ENCODE measurements around the gene MVB12B. TPM values are rescaled to one million over a fixed set of nuclear protein-coding genes. Genes with fewer than 3 reads are reported as not detected.

Gene MVB12B
- total RNA-seq, 1 donor from 2014 or later, result 47.5 TPM

- intact Hi-C loops (cut with DNase I), result no loop called here
- H3K4me3 ChIP-seq, result no peak overlapping the region
- DNase-seq (no peak), ATAC-seq (no peak)
- H3K36me3 ChIP-seq, result peaks cover 32% of the 10 kb centered on the region
- H3K4me1 ChIP-seq, result peaks cover 19% of the 10 kb centered on the region
- no peak overlapping the region for H3K27ac ChIP-seq
- TF ChIP-seq, protein P1, sequence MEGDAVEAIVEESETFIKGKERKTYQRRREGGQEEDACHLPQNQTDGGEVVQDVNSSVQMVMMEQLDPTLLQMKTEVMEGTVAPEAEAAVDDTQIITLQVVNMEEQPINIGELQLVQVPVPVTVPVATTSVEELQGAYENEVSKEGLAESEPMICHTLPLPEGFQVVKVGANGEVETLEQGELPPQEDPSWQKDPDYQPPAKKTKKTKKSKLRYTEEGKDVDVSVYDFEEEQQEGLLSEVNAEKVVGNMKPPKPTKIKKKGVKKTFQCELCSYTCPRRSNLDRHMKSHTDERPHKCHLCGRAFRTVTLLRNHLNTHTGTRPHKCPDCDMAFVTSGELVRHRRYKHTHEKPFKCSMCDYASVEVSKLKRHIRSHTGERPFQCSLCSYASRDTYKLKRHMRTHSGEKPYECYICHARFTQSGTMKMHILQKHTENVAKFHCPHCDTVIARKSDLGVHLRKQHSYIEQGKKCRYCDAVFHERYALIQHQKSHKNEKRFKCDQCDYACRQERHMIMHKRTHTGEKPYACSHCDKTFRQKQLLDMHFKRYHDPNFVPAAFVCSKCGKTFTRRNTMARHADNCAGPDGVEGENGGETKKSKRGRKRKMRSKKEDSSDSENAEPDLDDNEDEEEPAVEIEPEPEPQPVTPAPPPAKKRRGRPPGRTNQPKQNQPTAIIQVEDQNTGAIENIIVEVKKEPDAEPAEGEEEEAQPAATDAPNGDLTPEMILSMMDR (IDR thresholded peaks at IDR 0.05), result no peak
- no peaks in the 10 kb centered on the region for H3K27me3 ChIP-seq
- no peaks in the 10 kb centered on the region for H3K9me3 ChIP-seq
These were observed 15.3 kb downstream of the MVB12B start for GRCh38 chr9:126341902-126342301.

- no peak for ATAC-seq
- Histone ChIP-seq H3K9me3 (no peaks in the 10 kb centered on the region), H3K4me3 (no peak overlapping the region), H3K27me3 (no peaks in the 10 kb centered on the region), H3K36me3 (peaks cover 32% of the 10 kb centered on the region), H3K4me1 (peaks cover 23% of the 10 kb centered on the region), H3K27ac (no peak overlapping the region)
- TF ChIP-seq, protein P1 (IDR thresholded peaks at IDR 0.05), result no peak
- no peak for DNase-seq
- intact Hi-C loops (cut with DNase I), result no loop called here
These were observed 16.0 kb downstream of the MVB12B start for GRCh38 chr9:126342621-126343031.

DNA sequence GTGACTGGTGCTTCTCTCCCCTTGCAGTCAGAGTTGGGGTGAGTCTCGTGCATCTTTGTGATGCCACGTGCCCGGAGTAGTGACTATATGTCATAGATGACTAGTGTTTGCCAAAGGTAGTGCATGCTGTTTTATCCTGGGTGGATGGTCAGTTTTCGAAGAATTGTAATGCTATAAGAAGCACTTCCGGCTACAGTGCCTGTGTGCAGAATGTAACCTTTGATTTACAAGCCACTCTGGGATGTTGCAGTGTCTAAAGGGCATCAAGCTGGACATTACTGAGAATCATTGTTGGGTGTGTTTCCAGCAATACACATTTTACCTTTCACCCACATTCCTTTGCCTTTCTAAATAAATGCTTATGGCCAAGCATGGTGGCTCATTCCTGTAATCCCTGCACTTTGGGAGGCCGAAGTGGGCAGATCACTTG, 16.7 kb downstream of the MVB12B start:
- intact Hi-C loops (cut with DNase I), result no loop called here
- TF ChIP-seq, protein P1 (IDR thresholded peaks at IDR 0.05), result no peak
- H3K36me3 ChIP-seq, result peaks cover 32% of the 10 kb centered on the region
- no peak for ATAC-seq
- no peak overlapping the region for H3K4me3 ChIP-seq
- H3K9me3 ChIP-seq, result no peaks in the 10 kb centered on the region
- no peaks in the 10 kb centered on the region for H3K27me3 ChIP-seq
- no peak overlapping the region for H3K27ac ChIP-seq
- DNase-seq, result no peak
- peaks cover 27% of the 10 kb centered on the region for H3K4me1 ChIP-seq

GRCh38 chr9:126346031-126346430, 19.4 kb downstream of the MVB12B start:
- no peak for ATAC-seq
- Histone ChIP-seq H3K4me3 (no peak overlapping the region), H3K9me3 (no peaks in the 10 kb centered on the region), H3K4me1 (peaks cover 21% of the 10 kb centered on the region), H3K27me3 (no peaks in the 10 kb centered on the region), H3K27ac (no peak overlapping the region), H3K36me3 (peaks cover 25% of the 10 kb centered on the region)
- DNase-seq, result no peak
- intact Hi-C loops (cut with DNase I), result no loop called here
- TF ChIP-seq, protein P1 (IDR thresholded peaks at IDR 0.05), result no peak

DNA sequence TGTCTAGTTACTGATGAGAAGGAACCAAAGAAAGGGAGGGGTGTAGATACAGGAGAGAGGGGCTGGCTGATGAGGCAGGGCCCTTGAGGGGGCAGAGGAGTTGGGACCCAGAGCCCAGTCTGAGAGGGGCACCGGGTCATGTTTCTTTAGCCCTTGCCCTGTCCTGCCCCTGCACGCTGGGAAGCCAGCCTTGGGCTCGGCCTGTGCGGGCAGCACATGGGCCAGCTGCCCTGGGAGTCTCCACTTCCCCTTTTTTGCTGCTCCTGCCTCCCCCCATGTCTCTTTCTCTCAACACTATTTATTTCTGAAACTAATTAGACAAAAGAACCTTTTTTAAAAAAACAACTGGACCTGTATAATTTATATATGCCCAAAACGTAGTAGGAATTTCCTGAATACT, 20.5 kb downstream of the MVB12B start:
- H3K4me3 ChIP-seq, result no peak overlapping the region
- peak overlapping the region; percentile 73 for H3K27ac ChIP-seq
- ATAC-seq, result peak; percentile 59
- intact Hi-C loops (cut with DNase I), result no loop called here
- peaks cover 21% of the 10 kb centered on the region for H3K4me1 ChIP-seq
- TF ChIP-seq, protein P1 (IDR thresholded peaks at IDR 0.05), result no peak
- DNase-seq, result no peak
- H3K36me3 ChIP-seq, result peaks cover 14% of the 10 kb centered on the region
- no peaks in the 10 kb centered on the region for H3K27me3 ChIP-seq
- no peaks in the 10 kb centered on the region for H3K9me3 ChIP-seq
